ENCODE measurements around the gene PLEKHF1.

GRCh38 chr19:29625186-29625651 is 40.0 kb upstream of the PLEKHF1 start:
- TF ChIP-seq, protein P1, sequence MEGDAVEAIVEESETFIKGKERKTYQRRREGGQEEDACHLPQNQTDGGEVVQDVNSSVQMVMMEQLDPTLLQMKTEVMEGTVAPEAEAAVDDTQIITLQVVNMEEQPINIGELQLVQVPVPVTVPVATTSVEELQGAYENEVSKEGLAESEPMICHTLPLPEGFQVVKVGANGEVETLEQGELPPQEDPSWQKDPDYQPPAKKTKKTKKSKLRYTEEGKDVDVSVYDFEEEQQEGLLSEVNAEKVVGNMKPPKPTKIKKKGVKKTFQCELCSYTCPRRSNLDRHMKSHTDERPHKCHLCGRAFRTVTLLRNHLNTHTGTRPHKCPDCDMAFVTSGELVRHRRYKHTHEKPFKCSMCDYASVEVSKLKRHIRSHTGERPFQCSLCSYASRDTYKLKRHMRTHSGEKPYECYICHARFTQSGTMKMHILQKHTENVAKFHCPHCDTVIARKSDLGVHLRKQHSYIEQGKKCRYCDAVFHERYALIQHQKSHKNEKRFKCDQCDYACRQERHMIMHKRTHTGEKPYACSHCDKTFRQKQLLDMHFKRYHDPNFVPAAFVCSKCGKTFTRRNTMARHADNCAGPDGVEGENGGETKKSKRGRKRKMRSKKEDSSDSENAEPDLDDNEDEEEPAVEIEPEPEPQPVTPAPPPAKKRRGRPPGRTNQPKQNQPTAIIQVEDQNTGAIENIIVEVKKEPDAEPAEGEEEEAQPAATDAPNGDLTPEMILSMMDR (IDR thresholded peaks at IDR 0.05) = no peak
- TF ChIP-seq POLR2A (IDR thresholded peaks at IDR 0.05) = no peak
